ENCODE measurements around the gene RPAP2. TPM values are rescaled to one million over a fixed set of nuclear protein-coding genes. Genes with fewer than 3 reads are reported as not detected.
"Not testable (repeated sequence)": the region's sequence is repeated elsewhere in the genome, so short reads cannot be mapped to it uniquely, and the experiment has no call there.

The RPAP2 gene
- polyA plus RNA-seq (ENCODE audit: insufficient read length) = 37.1 TPM
- long read RNA-seq, donor 1, full-length matches to known transcripts = 3 of 3 reads
- long read RNA-seq, donor 1, partial matches to known transcripts = 0 of 3 reads
- long read RNA-seq, donor 1, other reads (novel, unspliced or antisense) = 0 of 3 reads
- long read RNA-seq, donor 2, full-length matches to known transcripts = 1 of 1 reads
- long read RNA-seq, donor 2, partial matches to known transcripts = 0 of 1 reads
- long read RNA-seq, donor 2, other reads (novel, unspliced or antisense) = 0 of 1 reads
- long read RNA-seq, donor 3, full-length matches to known transcripts = 2 of 2 reads
- long read RNA-seq, donor 3, partial matches to known transcripts = 0 of 2 reads
- long read RNA-seq, donor 3, other reads (novel, unspliced or antisense) = 0 of 2 reads
- long read RNA-seq, donor 4 = 0 reads
- long read RNA-seq, donor 5, full-length matches to known transcripts = 3 of 3 reads
- long read RNA-seq, donor 5, partial matches to known transcripts = 0 of 3 reads
- long read RNA-seq, donor 5, other reads (novel, unspliced or antisense) = 0 of 3 reads
- long read RNA-seq, donor 6, full-length matches to known transcripts = 1 of 15 reads
- long read RNA-seq, donor 6, partial matches to known transcripts = 14 of 15 reads
- long read RNA-seq, donor 6, other reads (novel, unspliced or antisense) = 0 of 15 reads
- long read RNA-seq, donor 7, full-length matches to known transcripts = 1 of 1 reads
- long read RNA-seq, donor 7, partial matches to known transcripts = 0 of 1 reads
- long read RNA-seq, donor 7, other reads (novel, unspliced or antisense) = 0 of 1 reads
- long read RNA-seq, donor 8, full-length matches to known transcripts = 3 of 3 reads
- long read RNA-seq, donor 8, partial matches to known transcripts = 0 of 3 reads
- long read RNA-seq, donor 8, other reads (novel, unspliced or antisense) = 0 of 3 reads

DNA sequence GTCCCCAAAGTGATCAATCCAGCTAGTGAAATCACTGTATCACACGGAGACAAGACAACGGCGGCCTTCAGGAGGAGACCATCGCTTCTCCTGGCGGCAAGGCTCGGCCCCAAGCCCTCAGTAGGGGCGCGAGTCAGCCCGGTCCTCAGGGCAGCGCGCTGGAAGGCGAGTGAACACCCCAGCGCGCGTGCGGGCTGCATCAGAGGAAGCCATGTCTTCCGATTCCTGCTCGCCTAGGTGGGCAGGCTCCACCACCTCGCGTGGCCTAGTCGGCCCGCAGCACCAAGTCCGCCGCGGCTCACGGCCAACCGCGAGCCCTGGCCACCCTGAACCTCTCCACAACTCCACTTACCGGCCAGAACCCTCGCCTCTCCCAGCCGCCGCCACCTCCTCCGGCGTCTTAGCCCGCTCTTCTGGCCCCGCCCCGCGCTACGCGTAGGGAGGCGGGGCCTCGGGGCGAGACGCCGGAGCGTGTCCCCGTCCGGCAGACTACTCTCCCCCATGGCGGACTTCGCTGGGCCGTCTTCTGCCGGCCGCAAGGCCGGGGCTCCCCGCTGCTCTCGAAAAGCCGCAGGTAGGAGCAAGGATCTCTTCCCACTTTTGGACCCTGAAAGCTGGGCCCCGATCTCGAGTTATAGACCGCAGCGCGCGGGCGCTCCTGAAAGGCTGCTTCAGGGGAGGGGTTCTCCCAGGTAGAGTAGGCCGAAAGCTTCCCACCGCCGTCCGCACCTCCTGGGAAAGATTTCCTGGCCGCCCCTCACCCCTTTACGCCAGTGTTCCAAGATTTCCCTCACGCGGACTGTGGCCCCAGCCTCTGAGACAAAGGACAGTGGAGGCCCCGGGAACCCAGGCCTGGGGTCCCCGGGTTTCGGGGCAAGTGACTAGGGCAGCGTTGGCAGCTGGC lies at the start of gene RPAP2, which contains the start of gene GLMN:
TSS of gene RPAP2 (plus strand) at position 487 of the 904 bp plus-strand sequence. CDS start at position 502, 15 bp downstream.
TSS of gene GLMN (minus strand) at position 415 of the 904 bp plus-strand sequence. CDS start 988 bp downstream, outside the sequence.
- DNase-seq = peak; percentile 89

DNA sequence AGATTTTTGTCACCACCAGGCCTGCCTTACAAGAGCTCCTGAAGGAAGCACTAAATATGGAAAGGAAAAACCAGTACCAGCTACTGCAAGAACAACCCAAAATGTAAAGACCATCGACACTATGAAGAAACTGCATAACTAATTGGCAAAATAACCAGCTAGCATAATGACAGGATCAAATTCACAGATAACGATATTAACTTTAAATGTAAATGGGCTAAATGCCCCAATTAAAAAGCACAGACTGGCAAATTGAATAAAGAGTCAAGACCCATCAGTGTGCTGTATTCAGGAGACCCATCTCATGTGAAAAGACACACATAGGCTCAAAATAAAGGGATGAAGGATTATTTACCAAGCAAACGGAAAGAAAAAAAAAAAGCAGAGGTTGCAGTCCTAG lies 44.1 kb upstream of the RPAP2 start:
- not testable (repeated sequence) for DNase-seq

DNA sequence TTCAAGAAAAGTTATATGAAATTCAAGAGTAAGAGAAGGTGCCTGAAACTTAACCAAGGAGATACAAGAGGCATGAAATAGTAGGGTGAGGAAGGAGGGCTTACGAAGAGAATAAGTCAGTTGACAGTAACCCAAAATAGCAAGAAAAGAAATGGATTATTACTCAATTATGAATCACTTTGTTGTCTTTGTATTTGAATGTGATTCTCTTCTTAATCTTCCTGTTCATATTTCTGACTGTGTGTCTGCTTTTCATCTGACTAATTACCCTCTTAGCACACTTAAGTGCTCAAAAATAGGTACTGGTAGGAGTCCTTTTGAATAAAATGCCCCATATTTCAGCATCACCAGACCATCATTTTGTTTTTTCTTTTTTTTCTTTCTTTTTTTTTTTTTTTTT lies 39.5 kb upstream of the RPAP2 start:
- DNase-seq = no peak

DNA sequence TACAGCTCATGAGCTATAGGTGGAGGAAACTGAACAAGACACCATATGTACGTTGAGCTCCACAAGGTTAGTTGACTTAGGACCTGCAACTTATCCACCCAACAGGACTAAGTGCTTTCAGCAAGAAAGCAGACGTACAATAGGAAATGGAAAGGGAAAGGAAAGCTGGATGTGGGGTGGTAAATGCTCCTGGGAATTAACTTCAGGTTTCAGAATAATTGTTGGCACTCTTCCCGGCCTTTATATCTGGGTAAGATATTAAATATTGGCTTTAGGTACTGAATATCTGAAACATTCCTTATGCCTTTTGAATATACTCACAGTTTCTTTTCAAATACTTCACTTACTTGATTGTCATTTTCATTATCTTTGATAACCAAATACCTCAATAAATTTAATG lies 36.3 kb upstream of the RPAP2 start:
- no peak for DNase-seq

DNA sequence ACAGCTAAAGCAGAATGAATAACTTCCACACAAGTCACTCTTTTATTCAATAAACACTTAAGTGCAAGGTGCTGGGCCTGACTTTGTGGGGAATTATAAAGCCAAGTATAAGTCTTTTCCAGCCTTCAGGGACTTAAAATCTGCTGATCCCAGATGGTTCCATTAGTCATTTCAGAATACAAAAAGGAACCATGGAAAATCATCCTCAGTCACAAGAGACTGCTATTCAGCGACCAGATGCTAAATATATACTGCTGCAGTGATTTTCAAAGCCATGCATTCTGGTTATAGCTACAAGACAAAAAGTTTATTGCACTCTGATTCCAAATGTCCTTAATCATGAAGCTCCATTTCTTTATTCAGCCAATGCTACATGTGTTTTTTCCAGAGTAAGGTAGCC lies 25.8 kb upstream of the RPAP2 start:
- no peak for DNase-seq

DNA sequence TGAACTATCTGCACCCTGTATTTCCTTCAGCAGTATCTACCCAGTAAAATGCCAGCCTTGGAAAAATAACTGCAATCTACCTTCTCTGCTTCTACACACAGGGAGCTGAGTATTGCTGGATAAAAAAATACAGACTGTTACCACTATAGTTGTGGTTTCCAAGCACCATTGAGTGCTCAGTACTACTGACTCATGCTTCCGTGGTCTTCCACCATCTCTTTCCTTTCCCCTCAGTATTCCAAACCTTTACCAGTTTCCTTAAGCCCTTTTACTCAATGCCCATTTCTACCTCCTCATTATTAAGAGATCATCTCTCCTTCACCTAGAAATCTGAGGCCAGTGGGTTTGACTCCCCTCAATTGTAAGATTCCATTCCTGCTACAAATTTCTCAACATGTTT lies 23.9 kb upstream of the RPAP2 start:
- DNase-seq = no peak

DNA sequence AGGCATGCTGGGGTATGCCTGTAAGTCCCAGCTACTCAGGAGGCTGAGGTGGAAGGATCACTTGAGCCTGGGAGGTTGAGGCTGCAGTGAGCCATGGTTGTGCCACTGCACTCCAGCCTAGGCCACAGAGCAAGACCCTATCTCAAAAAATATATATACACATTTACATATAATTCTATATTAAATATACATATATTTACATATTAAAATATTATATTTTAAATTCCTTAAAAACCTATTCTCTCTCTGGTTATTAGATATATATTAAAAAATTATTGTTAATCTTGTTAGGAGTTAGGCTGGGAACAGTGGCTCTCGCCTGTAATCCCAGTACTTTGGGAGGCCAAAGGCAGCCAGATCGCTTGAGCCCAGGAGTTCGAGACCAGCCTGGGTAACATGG lies 22.8 kb upstream of the RPAP2 start:
- no peak for DNase-seq

DNA sequence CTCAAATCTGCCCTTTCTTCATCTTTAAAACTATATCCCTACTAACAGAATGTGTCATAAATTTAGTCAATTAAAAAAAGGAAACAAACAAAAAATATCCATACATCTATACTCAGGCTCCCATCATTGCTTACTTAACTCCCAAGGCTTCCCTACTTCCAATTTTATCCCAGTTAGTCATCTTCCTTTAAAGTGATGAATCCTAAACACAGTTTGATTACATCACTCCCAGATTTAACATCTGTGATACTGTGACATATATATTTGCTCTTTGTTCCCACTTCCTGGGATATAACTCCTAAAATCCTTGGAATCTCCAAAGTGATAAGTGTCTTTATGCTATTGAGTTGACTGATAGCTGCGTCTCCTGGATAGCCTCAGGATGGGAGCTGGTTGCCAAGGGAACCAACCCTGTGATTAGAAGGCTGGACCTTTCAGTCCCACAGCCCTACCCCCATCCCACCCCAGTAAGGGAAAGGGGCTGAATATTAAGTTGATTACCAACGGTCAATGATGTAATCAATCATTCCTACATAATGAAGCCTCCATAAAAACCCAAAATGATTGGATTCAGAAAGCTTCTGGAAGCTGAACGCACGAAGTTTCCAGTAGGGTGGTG lies 21.6 kb upstream of the RPAP2 start:
- DNase-seq = no peak

DNA sequence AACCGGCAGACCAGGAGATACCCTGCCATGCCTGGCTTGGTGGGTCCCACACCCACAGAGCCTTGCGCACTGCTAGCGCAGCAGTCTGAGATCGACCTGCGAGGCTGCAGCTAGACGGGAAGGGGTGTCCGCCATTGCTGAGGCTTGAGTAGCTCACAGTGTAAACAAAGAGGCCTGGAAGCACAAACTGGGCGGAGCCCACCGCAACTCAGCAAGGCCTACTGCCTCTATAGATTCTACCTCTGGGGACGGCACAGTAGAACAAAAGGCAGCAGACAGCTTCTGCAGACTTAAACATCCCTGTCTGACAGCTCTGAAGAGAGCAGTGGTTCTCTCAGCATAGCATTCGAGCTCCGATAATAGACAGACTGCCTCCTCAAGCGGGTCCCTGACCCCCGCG lies 19.1 kb upstream of the RPAP2 start:
- DNase-seq = not testable (repeated sequence)

DNA sequence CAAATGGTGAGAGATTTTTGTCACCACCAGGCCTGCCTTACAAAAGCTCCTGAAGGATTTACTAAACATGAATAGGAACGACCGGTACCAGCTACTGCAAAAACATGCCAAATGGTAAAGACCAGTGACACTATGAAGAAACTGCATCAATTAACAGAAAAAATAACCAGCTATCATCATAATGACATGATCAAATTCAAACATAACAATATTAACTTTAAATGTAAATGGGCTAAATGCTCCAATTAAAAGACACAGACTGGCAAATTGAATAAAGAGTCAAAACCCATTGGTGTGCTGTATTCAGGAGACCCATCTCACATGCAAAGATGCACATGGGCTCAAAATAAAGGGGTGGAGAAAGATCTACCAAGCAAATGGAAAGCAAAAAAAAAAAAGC lies 17.4 kb upstream of the RPAP2 start:
- DNase-seq = not testable (repeated sequence)

DNA sequence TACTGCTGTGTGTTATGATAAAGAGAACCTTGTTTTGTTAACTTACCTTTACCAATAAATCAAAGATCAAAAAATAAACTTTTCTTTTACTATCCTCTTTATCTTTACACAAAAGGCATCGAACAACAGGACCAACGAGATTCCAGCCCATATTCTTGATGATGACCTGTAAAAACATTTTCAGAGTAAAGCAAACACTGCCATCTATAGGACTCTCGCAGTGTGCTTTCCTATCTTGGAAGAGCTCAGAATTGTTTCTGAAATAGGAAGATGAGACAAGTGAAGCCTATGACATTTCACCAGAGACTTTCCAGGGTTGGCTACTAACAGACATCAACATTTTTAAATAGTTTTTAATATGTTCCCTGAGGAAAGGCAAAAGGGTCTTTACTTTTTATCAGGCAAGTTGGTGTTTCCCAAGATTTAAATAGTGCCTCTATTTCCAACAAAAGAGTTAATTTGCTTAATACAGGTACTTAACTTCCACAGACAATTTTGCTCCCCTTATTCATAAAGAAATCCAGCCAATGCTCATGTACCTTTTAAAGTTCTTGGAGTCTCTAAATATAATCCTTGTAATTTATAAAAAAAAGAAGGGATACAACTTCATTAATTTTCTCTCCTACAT lies 7.4 kb upstream of the RPAP2 start:
- no peak for DNase-seq

DNA sequence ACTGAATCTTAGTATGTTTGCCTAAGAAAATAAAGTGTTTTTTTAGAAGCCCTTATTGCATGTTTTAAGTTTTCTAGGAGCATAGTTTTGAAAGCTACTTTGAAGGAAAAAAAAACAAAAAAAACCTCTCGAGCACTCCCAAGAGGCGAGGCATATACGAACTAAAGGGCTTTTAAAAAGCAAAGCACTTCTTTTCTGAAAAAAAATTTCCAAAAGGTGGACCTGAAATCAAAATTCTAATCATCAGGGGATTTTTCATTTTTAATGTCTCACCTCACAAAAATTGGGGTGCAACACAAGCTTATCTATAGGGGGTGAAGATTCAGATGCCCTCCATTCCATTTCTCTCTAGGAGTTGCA lies 666 bp upstream of the RPAP2 start:
- no peak for DNase-seq

DNA sequence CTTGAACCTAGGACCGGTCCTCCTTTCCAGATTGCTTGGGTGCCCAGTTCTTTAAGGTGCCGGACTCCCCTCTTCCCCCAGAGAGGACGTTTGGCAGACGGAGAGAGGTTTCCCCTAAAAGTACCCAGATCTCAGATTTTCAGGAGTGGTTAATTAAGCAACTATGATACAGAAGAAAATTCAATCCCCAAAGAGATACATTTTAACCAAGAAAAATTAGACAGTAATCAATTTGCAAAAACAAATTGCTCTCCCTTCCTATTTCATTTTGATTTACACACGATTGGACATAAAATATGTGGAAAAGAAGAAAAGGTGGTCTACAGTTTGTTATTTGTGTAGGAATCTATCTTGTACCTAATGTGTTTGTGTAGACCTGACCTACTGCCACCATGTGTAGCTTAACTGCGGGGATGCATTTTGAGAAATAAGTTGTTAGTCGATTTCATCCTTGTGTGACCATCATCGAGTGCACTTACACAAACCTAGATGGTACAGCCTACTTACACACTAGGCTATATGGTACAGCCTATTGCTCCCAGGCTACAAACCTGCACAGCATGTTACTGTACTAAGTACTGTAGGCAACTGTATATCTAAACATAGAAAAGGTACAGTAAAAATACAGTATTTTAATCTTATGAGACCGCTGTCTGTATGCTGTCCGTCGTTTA lies 755 bp downstream of the RPAP2 start:
- DNase-seq = no peak

DNA sequence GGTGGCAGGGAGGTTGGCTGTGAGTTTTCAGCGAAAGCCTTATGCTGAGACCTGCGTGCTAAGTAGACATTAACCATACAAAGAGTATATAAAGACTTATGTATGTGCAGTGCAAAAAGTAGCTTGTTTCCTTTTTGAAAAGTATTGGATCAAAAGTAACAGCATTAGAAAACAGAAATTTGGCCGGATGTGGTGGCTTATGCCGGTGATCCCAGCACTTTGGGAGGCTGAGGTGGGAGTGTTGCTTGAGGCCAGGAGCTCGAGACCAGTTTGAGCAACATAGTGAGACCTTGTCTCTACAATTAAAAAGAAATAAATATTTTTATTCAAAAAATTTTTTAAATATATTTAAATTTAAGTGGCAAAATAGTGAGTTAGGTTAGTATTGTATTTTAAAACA lies 2.2 kb downstream of the RPAP2 start:
- no peak for DNase-seq

DNA sequence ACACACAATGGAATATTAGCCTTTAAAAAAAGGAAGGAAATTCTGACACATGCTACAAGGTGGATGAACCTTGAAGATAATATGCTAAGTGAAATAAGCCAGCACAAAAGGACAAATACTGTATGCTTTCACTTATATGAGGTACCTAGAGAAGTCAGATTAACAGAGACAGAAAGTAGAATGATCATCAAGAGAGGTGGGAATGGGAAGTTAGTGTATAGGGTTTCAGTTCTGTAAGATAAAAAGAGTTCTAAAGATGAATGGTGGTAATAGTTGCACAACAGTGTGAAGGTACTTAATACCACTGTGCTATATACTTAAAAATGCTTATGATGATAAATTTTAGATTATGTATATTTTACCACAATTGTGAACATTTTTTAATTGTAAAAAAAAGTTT lies 7.2 kb downstream of the RPAP2 start:
- DNase-seq = no peak

DNA sequence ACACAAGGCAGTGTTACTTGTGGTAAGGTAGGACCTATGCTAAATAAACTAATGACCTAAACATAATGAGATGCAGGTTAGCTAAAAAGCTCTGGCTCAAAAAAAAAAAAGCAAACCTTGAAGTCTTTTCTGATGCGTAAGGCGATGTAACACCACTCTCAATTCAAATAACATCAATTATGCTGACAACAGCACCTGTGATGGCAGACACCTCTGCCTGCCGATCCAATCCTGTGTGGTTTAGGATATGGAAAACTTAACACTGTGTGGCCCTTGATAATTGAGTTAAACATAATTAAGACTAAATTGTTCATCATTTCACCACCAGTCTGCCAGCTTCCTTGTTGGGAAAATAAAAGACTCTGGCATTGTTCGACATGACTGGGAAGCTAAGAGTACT lies 9.1 kb downstream of the RPAP2 start:
- no peak for DNase-seq

DNA sequence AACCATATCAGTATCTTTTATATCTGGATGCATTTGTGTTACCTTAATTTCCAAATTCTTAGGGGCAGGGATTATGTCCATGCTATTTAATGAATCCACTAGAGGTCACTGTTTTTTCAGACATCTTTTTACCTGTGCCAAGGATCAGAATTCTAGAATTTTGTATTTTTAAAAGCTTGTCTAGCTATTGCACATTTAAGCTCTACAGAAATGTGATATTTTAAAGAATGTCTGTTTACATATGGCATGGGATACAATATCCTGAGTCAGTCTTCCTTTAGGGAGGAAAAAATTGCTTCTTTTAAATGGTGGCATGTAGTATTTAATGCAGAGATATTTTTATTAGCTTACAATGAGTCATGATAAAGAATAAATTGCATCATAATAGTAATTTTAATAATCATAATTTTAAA lies 11.3 kb downstream of the RPAP2 start:
- no peak for DNase-seq

DNA sequence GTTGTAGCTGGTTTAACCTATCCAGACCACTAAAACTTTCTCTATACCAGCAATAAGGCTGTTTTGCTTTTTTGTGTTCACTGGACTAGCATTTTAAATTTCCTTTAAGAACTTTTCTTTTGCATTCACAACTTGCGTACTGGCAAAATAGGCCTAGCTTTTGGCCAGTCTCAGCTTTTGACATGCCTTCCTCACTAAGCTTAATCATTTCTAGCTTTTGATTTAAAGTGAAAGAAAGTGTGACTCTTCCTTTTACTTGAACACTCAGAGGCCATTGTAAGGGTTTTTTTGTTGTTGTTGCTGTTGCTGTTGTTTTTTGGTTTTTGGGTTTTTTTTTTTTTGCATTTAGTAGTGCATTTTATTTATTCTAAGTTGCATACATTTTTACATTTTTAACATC lies 15.2 kb downstream of the RPAP2 start:
- no peak for DNase-seq

DNA sequence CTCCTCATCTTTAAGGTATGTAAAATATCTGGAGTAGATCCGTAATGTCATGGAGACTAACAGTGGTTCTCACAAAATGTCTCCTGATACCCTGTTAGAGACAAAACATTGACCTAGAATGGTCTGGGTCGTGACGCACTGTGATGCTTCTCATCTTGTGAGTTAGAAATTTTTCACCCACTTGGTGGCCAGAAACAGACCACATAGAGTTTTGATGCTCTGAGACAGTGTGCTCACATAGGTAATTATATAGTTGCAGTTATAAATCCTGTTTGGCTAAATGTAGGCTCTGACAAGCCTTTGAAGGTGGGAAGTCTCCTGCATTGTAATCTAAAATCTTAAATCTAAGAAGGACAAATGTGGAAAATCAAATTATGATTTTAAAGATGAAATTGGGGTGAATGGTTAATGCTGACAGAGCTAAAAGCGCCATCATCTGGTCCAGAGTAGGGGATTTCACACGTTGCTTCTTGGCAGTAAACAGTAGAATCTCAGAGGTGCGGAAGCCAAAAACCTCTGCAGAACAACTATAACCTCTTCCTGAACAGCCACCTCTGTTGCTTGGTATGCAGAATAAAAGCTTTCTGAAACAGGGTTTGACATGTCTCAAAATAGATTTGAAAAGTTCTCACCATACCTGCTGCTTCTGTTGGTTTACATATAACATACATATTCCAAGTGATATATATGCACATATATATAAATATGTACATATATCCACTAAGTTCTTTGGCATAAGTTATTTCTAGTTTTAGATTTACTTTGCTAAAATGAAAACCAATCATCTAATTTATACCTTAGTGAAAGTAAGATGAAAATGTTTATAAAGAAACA lies 17.1 kb downstream of the RPAP2 start:
- DNase-seq = no peak
